OCI-LY3 (cell line): ENCODE results near the gene RFX7.

Experiments used
- H2AFZ ChIP-seq: fragments of 200-600, 300-600 bp; shearing (Covaris generic); 2 replicates; pipeline ENCODE4 v1.6.0; 2014; ENCODE audit warnings: antibody characterized with exemption, low read depth, low read length
- H3K27ac ChIP-seq: fragments of 200-600, 300-600 bp; sonication (generic); 2 replicates; pipeline ENCODE4 v1.5.1; 2014; ENCODE audit warnings: mild to moderate bottlenecking, low read length, moderate library complexity, mixed read lengths
- H3K27me3 ChIP-seq: fragments of 200-600, 300-600 bp; sonication (generic); 2 replicates; pipeline ENCODE4 v1.6.1; 2014; ENCODE audit warnings: low read depth, low read length, mixed read lengths
- H3K36me3 ChIP-seq: fragments of 200-600, 300-600 bp; sonication (generic); replicated peaks from 2 replicates; pipeline ENCODE3; 2014; ENCODE audit warnings: low read depth, low read length, mixed read lengths
- H3K4me1 ChIP-seq: fragments of 300-600, 200-600 bp; sonication (generic); 2 replicates; pipeline ENCODE4 v1.6.1; 2014; ENCODE audit warnings: low read length, mixed read lengths
- H3K4me2 ChIP-seq: fragments of 200-600, 300-600 bp; sonication (generic); 2 replicates; pipeline ENCODE4 v1.6.1; 2014; ENCODE audit warnings: low read length, mixed read lengths
- H3K4me3 ChIP-seq: fragments of 300-600, 200-600 bp; sonication (generic); 2 replicates; pipeline ENCODE4 v1.5.1; 2014; ENCODE audit warnings: antibody characterized with exemption, mild to moderate bottlenecking, low read length, moderate library complexity
- H3K79me2 ChIP-seq: fragments of 300-600, 200-600 bp; shearing (Covaris generic); 2 replicates; pipeline ENCODE4 v1.6.1; 2014; ENCODE audit warnings: mild to moderate bottlenecking, low read length, mixed read lengths
- H3K9ac ChIP-seq: fragments of 300-600, 200-600 bp; shearing (Covaris generic); 2 replicates; pipeline ENCODE4 v1.6.0; 2014; ENCODE audit warnings: mild to moderate bottlenecking, low read length, moderate library complexity
- H3K9me3 ChIP-seq: fragments of 200-600, 300-600 bp; shearing (Covaris generic); 2 replicates; pipeline ENCODE4 v1.6.1; 2014; ENCODE audit warnings: low read length, mixed read lengths; ENCODE audit not compliant: insufficient read depth
- H4K20me1 ChIP-seq: fragments of 200-600, 300-600 bp; sonication (generic); 2 replicates; pipeline ENCODE4 v1.6.1; 2016; ENCODE audit warnings: low read length, mixed read lengths; ENCODE audit not compliant: insufficient read depth
- EZH2phosphoT487 ChIP-seq: fragments of 200-600 bp; shearing (Covaris generic); IDR thresholded peaks from 2 replicates; pipeline ENCODE4 v1.6.1; 2018; ENCODE audit warnings: antibody characterized with exemption, mixed run types, low read depth
- TF ChIP-seq, protein P1 (sequence below): fragments of 200-600, 300-600 bp; sonication (generic); IDR thresholded peaks from 2 replicates; pipeline ENCODE4 v1.5.1; 2014; ENCODE audit warnings: antibody characterized with exemption, low read length, low read depth

Gene RFX7

DNA sequence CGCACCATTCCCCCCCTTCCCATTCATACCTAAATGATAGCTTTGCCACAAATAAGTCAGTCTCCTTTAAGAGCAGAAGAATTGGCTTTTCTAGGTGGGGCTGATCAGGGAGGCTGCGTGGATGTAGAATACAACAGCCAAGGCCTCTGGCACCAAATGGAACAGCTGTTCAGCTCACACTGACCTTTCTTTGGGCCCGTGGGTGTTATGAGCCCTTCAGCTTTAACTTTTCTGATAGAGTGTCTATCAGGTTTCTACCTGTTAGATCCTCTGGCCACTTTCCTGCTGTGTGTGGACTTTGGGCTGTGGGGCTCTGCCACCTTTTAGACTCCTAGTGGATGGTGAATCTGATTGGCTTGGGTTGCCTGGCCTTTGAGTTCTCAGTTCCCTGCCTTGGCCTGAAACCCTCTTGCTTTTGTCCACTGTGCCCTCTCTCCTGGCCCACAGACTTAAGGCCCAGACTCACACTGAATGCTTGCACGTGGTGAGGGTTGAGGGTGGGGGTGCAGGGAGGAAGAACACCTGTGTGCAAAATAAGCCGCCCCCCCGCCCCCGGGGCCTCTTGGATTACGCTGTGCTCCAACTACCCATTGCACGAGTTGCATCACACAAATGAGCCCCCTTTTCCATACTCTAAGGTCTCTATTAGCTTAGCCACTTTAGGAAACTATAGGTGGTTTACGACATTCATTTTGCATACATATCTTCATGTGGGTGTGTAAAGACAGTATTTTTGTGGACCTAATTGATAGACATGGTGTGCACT is 1.3 kb upstream of the RFX7 start:
- Histone ChIP-seq H3K27me3 (no peaks in the 10 kb centered on the region), H3K4me3 (peak overlapping the region; percentile 90), H3K79me2 (peaks cover 49% of the 10 kb centered on the region), H2AFZ (peak overlapping the region; percentile 80), H4K20me1 (no peaks in the 10 kb centered on the region), H3K9me3 (no peaks in the 10 kb centered on the region), H3K4me1 (peaks cover 42% of the 10 kb centered on the region), H3K9ac (peak overlapping the region; percentile 84), H3K36me3 (peaks cover 5% of the 10 kb centered on the region), H3K4me2 (peak overlapping the region; percentile 90), H3K27ac (peak overlapping the region; percentile 71)
- TF ChIP-seq, protein P1, sequence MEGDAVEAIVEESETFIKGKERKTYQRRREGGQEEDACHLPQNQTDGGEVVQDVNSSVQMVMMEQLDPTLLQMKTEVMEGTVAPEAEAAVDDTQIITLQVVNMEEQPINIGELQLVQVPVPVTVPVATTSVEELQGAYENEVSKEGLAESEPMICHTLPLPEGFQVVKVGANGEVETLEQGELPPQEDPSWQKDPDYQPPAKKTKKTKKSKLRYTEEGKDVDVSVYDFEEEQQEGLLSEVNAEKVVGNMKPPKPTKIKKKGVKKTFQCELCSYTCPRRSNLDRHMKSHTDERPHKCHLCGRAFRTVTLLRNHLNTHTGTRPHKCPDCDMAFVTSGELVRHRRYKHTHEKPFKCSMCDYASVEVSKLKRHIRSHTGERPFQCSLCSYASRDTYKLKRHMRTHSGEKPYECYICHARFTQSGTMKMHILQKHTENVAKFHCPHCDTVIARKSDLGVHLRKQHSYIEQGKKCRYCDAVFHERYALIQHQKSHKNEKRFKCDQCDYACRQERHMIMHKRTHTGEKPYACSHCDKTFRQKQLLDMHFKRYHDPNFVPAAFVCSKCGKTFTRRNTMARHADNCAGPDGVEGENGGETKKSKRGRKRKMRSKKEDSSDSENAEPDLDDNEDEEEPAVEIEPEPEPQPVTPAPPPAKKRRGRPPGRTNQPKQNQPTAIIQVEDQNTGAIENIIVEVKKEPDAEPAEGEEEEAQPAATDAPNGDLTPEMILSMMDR: no peak
- no peak for TF ChIP-seq EZH2phosphoT487

DNA sequence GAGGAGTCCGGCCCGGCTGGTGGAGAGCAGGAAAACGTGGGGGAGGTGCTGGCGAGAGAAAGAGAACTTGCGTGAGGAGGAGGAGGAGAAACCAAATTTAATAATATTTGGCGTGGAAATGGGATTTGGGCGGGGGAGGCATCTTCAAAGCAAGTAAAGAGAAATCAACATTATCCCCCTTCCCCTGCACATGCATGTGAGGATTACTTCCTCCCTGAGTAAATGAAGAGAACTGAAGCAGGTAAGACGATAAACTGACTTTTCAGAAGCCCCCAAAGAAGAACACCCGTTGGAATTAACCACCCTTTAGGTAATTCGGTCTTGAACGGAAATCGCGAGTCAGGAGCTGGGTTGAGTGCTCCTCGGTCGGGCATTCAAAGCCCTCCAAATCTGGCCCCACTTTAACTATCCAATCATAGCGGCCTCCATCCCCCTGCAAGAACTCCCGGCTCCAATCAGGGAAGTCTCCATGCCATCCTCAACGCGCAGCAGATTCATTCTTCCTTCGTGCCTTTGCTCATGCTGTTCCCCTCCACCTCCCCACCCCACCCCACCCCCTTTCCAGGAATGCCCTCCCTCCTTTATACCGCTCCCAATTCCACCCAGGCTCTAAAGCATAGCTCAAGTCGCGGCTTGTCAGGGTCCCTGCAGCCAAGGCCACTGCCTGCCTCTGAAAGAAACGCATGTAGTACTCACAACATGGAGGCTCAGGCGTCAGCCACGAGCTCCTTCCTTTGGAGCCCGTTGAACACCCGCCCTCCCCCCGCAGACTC is 545 bp upstream of the RFX7 start:
- H3K27ac ChIP-seq: peak overlapping the region; percentile 71
- peak overlapping the region; percentile 80 for H2AFZ ChIP-seq
- peak overlapping the region; percentile 90 for H3K4me2 ChIP-seq
- H3K79me2 ChIP-seq: peaks cover 56% of the 10 kb centered on the region
- no peaks in the 10 kb centered on the region for H3K27me3 ChIP-seq
- H3K36me3 ChIP-seq: peaks cover 7% of the 10 kb centered on the region
- H3K4me1 ChIP-seq: peaks cover 42% of the 10 kb centered on the region
- H4K20me1 ChIP-seq: no peaks in the 10 kb centered on the region
- H3K9me3 ChIP-seq: no peaks in the 10 kb centered on the region
- TF ChIP-seq EZH2phosphoT487: no peak
- TF ChIP-seq, protein P1: no peak
- peak overlapping the region; percentile 90 for H3K4me3 ChIP-seq
- peak overlapping the region; percentile 84 for H3K9ac ChIP-seq

GRCh38 chr15:56242576-56243162 is 1.0 kb downstream of the RFX7 start:
- Histone ChIP-seq H3K9ac (peak overlapping the region; percentile 84), H4K20me1 (no peaks in the 10 kb centered on the region), H3K4me3 (peak overlapping the region; percentile 90), H3K36me3 (peaks cover 14% of the 10 kb centered on the region), H3K4me1 (peaks cover 36% of the 10 kb centered on the region), H3K79me2 (peaks cover 64% of the 10 kb centered on the region), H3K4me2 (peak overlapping the region; percentile 89), H3K27me3 (no peaks in the 10 kb centered on the region), H3K9me3 (no peaks in the 10 kb centered on the region), H2AFZ (no peak overlapping the region), H3K27ac (peak overlapping the region; percentile 48)
- TF ChIP-seq EZH2phosphoT487: no peak
- TF ChIP-seq, protein P1: no peak
